PFSK-1 (cell line): ENCODE results near the gene NARF.

Source experiments
- FOXP2 ChIP-seq: optimal IDR thresholded peaks from 2 replicates; pipeline ENCODE3; 2011; ENCODE audit warnings: borderline replicate concordance, control low read depth, inconsistent platforms; ENCODE audit not compliant: insufficient read depth; ENCODE audit errors: extremely low read length, extremely low read depth
- POLR2AphosphoS5 ChIP-seq: IDR thresholded peaks from 2 replicates; pipeline ENCODE4 v1.6.1; 2012; ENCODE audit warnings: low read depth, mild to moderate bottlenecking, control low read depth, low read length, moderate library complexity
- SIN3A ChIP-seq: IDR thresholded peaks from 2 replicates; pipeline ENCODE4 v1.6.1; 2012; ENCODE audit warnings: mild to moderate bottlenecking, low read length, moderate library complexity, borderline replicate concordance; ENCODE audit not compliant: insufficient read depth
- TAF1 ChIP-seq: IDR thresholded peaks from 2 replicates; pipeline ENCODE4 v1.6.1; 2012; ENCODE audit warnings: low read length, control low read depth, borderline replicate concordance; ENCODE audit not compliant: insufficient read depth
- TF ChIP-seq, protein P1 (sequence below), 2 experiments: IDR thresholded peaks; 2 replicates each; pipeline versions ENCODE4 v1.6.1 to v1.8.0; 2011 to 2012; ENCODE audit warnings: low read depth in 2 of 2, low read length in 2 of 2, control low read depth in 1 of 2, inconsistent platforms in 1 of 2, mild to moderate bottlenecking in 1 of 2, moderate library complexity in 1 of 2; ENCODE audit not compliant: insufficient read depth in 1 of 2

Gene NARF

DNA sequence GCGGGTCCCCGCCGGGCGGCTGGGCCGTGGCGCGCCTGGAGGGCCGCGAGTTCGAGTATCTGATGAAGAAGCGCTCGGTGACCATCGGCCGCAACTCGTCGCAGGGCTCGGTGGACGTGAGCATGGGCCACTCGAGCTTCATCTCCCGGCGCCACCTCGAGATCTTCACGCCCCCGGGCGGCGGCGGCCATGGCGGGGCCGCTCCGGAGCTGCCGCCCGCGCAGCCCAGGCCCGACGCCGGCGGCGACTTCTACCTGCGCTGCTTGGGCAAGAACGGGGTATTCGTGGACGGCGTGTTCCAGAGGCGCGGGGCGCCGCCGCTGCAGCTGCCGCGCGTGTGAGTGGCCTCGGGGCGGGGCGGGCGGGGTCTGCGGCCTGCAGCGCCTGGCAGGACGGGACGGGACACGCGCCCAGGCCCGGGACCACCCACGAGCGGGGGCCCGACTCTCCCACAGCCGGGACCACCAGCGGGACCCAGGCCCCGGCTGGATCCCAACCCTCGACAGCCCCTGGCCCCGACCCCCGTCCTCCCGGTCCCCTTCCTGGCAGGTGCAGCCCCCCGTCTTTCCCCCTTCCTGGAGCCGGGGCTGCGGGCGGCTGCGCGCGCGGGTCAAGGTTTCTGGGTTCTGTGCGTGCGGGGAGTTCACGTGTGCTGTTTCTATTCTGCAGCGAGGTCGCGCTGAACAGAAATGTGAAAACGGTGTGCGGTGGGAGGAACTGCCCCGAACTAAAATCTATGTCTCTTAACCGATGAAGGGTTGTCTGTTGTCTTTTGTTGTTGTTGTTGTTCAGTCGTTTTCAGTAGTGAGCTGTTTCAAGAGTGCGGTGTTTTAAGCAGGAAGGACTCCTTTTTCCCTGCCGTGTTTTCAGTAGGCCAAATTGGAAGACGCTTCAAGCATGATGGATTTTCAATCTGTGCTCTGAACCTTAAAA, 61.7 kb downstream of the NARF start:
- no peak for TF ChIP-seq TAF1
- TF ChIP-seq POLR2AphosphoS5, result no peak
- TF ChIP-seq FOXP2, result no peak
- no peak for TF ChIP-seq SIN3A
- TF ChIP-seq, protein P1, sequence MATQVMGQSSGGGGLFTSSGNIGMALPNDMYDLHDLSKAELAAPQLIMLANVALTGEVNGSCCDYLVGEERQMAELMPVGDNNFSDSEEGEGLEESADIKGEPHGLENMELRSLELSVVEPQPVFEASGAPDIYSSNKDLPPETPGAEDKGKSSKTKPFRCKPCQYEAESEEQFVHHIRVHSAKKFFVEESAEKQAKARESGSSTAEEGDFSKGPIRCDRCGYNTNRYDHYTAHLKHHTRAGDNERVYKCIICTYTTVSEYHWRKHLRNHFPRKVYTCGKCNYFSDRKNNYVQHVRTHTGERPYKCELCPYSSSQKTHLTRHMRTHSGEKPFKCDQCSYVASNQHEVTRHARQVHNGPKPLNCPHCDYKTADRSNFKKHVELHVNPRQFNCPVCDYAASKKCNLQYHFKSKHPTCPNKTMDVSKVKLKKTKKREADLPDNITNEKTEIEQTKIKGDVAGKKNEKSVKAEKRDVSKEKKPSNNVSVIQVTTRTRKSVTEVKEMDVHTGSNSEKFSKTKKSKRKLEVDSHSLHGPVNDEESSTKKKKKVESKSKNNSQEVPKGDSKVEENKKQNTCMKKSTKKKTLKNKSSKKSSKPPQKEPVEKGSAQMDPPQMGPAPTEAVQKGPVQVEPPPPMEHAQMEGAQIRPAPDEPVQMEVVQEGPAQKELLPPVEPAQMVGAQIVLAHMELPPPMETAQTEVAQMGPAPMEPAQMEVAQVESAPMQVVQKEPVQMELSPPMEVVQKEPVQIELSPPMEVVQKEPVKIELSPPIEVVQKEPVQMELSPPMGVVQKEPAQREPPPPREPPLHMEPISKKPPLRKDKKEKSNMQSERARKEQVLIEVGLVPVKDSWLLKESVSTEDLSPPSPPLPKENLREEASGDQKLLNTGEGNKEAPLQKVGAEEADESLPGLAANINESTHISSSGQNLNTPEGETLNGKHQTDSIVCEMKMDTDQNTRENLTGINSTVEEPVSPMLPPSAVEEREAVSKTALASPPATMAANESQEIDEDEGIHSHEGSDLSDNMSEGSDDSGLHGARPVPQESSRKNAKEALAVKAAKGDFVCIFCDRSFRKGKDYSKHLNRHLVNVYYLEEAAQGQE (IDR thresholded peaks at IDR 0.05; ENCODE audit: insufficient read depth in 1 of 2, low read depth in 2 of 2, low read length in 2 of 2), result no peak

DNA sequence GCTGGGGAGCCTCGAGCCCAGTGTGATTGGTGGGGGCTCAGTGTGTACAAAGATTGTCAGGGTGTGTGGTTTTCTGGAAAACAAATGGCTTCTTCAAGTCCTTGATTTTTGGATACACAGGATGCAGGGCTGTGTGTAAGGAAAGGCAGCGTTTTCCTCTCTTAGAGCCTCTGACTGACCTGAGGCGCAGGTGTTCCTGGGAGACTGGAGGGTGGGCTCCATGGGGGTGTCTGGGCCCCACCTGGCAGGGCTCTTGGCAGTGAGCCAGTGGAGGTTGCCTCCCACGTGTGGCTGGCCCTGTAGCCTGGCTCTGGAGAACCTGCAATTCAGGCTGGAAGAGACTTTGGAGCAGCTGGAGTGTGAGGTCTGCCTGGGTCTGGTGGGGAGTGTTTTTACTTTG, 66.0 kb downstream of the NARF start:
- TF ChIP-seq SIN3A (no peak), FOXP2 (no peak), TAF1 (no peak)

DNA sequence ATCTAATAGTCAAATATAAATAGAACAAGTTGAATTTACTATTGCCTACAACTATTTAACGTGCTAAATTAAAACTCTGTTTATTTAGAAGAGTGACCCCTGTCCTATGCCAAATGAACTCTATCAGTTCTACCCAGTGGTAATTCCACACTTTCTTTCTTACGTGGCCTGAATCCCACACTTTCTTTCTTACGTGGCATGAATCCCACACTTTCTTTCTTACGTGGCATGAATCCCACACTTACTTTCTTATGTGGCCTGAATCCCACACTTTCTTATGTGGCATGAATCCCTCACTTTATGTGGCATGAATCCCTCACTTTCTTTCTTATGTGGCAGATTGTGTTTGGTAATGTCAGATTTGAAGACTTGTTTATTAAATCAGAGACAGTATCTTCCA, 67.2 kb downstream of the NARF start:
- TF ChIP-seq POLR2AphosphoS5 (no peak), SIN3A (no peak), FOXP2 (no peak), TAF1 (no peak)
- TF ChIP-seq, protein P1 (IDR thresholded peaks at IDR 0.05; ENCODE audit: insufficient read depth in 1 of 2, low read depth in 2 of 2, low read length in 2 of 2), result no peak

DNA sequence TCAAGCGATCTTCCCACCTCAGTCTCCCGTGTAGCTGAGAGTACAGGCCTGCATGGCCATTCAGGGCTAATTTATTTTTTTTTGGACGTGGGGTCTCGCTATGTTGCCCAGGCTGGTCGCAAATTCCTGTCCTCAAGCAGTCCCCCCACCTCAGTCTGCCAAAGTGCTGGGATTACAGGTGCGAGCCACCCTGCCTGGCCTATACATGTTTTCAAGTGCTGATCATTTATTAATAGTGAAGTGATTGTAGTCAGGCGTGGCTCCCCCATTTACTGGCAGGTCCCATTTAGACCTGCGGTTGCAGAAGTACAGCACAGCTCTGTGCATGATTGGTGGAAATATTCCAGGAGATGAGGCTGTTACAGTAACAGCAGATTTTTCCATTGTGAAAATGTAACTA, 69.4 kb downstream of the NARF start:
- TF ChIP-seq FOXP2 (no peak), TAF1 (no peak), POLR2AphosphoS5 (no peak), SIN3A (no peak)
- TF ChIP-seq, protein P1 (IDR thresholded peaks at IDR 0.05; ENCODE audit: insufficient read depth in 1 of 2, low read depth in 2 of 2, low read length in 2 of 2), result no peak

DNA sequence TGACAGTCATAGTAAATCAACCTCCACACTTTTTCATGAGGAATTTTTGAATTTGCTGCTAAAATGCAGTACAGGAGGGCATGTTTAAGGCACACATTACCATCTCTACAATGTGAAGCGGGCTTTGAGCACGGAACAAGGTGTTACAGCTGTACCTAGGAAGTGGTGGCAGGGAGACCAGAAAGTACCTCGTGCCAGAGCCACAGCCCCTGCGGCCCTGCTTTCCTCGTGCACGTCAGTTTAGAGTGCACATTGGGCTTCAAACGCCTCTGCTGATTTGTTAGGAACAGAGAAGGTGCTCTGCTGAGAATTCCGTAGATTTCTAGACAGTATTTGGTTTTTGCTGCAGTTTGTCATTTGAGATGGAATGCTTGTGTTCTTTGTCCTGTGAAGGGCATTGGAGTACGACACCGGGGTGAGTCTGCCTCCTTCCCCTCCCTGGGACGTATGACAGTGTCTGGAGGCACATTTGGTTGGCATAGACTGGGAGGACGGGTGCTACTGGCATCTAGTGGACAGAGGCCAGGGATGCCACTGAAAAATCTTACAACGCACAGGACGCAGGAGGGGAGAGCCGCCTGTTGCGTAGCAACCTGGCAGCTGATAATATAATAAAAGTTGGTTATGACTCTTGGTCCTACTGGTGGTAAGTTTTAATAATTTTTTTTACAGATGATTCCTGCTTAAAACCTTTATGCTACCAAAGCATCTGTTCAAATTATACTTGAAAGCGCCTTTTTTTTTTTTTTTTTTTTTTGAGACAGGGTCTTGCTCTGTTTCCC, 70.1 kb downstream of the NARF start:
- no peak for TF ChIP-seq POLR2AphosphoS5
- no peak for TF ChIP-seq SIN3A
- TF ChIP-seq TAF1, result no peak

DNA sequence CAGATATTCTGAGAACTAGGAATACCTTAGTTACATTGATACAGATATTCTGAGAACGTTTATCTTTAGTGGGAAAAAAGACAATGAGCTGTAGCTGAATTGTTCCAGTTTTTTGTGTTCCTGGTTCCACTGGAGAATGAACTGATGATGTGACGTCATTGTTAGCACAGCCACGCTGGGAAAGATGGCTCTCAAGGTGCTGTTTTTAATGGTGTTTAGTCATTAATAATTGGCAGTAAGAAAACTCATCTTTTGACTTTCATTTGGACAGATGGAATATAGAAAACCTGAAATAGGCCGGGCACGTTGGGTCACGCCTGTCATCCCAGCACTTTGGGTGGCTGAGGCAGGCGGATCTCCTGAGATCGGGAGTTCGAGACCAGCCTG, 71.4 kb downstream of the NARF start:
- TF ChIP-seq FOXP2 (no peak), SIN3A (no peak)
